ENCODE results near the gene PNRC2. TPM values are rescaled to one million over a fixed set of nuclear protein-coding genes. Genes with fewer than 3 reads are reported as not detected.

PNRC2 gene
- total and polyA plus RNA-seq, 10 of the 15 experiments (the other 5 are each of a cell fraction or from before 2014, with no cell fraction given), result 106 to 205 (median 163) TPM

- DNase-seq (ENCODE audit: low read depth, low spot score) (no peak), FAIRE-seq (no peak), ATAC-seq (no peak)
- no peak overlapping the region; the same call in 1 of the 2 replicates for H3K4me2 ChIP-seq (ENCODE audit: control insufficient read depth, insufficient read depth)
- no peak overlapping the region for H3K27ac ChIP-seq (ENCODE audit: control insufficient read depth, insufficient read depth)
- ChIA-PET CTCF (interaction anchor here (0.9 to 2.8 kb wide), 12 partner anchors 7 to 113 kb away, joined by 3 to 10 read pairs (median 4); partner anchors contain the start of gene CNR2), POLR2A (interaction anchor here (0.6 to 8.1 kb wide), 6 partner anchors 22 to 71 kb away, joined by 3 to 108 read pairs (median 4); partner anchors contain the start of gene SRSF10), RAD21 (ENCODE audit: unreplicated experiment) (interaction anchor here (1.0 to 5.1 kb wide), 7 partner anchors 20 to 148 kb away, joined by 3 to 29 read pairs (median 6); partner anchors contain the start of gene SRSF10), SMC1A (ENCODE audit: uncharacterized antibody, unreplicated experiment) (interaction anchor here (0.7 to 9.6 kb wide), 13 partner anchors 9 to 146 kb away, joined by 3 to 77 read pairs (median 4); no protein-coding TSS in a partner anchor)
- intact Hi-C loops (cut with micrococcal nuclease; ENCODE audit: unreplicated experiment), result loop anchor here (5.0 kb wide), 2 partner anchors 70 to 235 kb away; no protein-coding TSS in a partner anchor
- H3K36me3 ChIP-seq (ENCODE audit: control insufficient read depth in 2 of 2, insufficient read depth in 2 of 2, low read length in 1 of 2), result peaks cover 0 to 3% of the 10 kb centered on the region in 2 experiments; a peak in 1 of 4 replicates
- no peaks in the 10 kb centered on the region for H4K20me1 ChIP-seq (ENCODE audit: control insufficient read depth, insufficient read depth)
- H3K27me3 ChIP-seq (replicated peaks in 1 of 2; ENCODE audit: control insufficient read depth in 2 of 2, insufficient read depth in 2 of 2, low read length in 1 of 2), result no peaks in the 10 kb centered on the region
- peak overlapping the region; percentile 17; the same call in 1 of the 2 replicates for H2AFZ ChIP-seq (ENCODE audit: control insufficient read depth, low read depth, low read length)
- TF ChIP-seq CREB1 (IDR thresholded peaks at IDR 0.05; ENCODE audit: low read depth), result no peak
- no peak for TF ChIP-seq TARDBP (IDR thresholded peaks at IDR 0.05; ENCODE audit: borderline replicate concordance)
- TF ChIP-seq JUNB (IDR thresholded peaks at IDR 0.05), result no peak
- TF ChIP-seq BRCA1 (IDR thresholded peaks at IDR 0.05; ENCODE audit: low read depth, low read length), result no peak
- TF ChIP-seq SIN3A (IDR thresholded peaks at IDR 0.05; ENCODE audit: low read depth, low read length), result no peak
- no peak for TF ChIP-seq USF2 (IDR thresholded peaks at IDR 0.05; ENCODE audit: borderline replicate concordance, low read depth, low read length)
- TF ChIP-seq TCF7 (IDR thresholded peaks at IDR 0.05; ENCODE audit: borderline replicate concordance), result no peak
- no peak for TF ChIP-seq POU2F2 (IDR thresholded peaks at IDR 0.05; ENCODE audit: borderline replicate concordance, low read depth, low read length)
- TF ChIP-seq SKIL (IDR thresholded peaks at IDR 0.05; ENCODE audit: low read depth, poor library complexity, severe bottlenecking), result no peak
- in situ Hi-C loops (cut with MboI), result no loop called here
- no TSS peak for BruUV-seq (replicated peaks)
- H3K4me3 ChIP-seq, result no peak overlapping the region
- WGBS (ENCODE audit: insufficient coverage, insufficient replicate concordance, low lambda C conversion rate, missing lambda C conversion rate), result over 99% methylated on average over 7 of the region's 7 CpGs
- peaks cover 27% of the 10 kb centered on the region for H3K4me1 ChIP-seq (ENCODE audit: control insufficient read depth, insufficient read depth, low read length)
- peaks cover 27% of the 10 kb centered on the region for H3K79me2 ChIP-seq (ENCODE audit: control insufficient read depth, insufficient read depth, low read length)
- no peak overlapping the region for H3K9ac ChIP-seq (ENCODE audit: control insufficient read depth, insufficient read depth, low read length)
- H3K9me3 ChIP-seq (replicated peaks; ENCODE audit: control insufficient read depth, insufficient read depth, low read length), result no peaks in the 10 kb centered on the region
Measured at GRCh38 chr1:23957096-23957495, 2.5 kb upstream of the PNRC2 start.
